Heart left ventricle (tissue), 16 donors: ENCODE measurements around the gene NANOS3. TPM values are rescaled to one million over a fixed set of nuclear protein-coding genes. Genes with fewer than 3 reads are reported as not detected.

Experiments
- ATAC-seq, 4 donors: fragments of 200-7000 bp; cut with Tn5 transposase; one replicate each; pipeline ENCODE4 v1.9.1; 2020 to 2022; ENCODE audit warnings: moderate library complexity in 4 of 4, mild to moderate bottlenecking in 3 of 4, moderate number of reproducible peaks in 1 of 4
- DNase-seq, 5 donors: peaks; one replicate each; pipeline ENCODE4 v3.0.0-alpha.2; 2020
- H3K27ac ChIP-seq, 12 donors: fragments of 200-600 bp; sonication (generic) in 4 of 12; one replicate each; pipeline versions ENCODE4 v1.5.0 to v1.8.0; 2016 to 2022; ENCODE audit warnings: mild to moderate bottlenecking in 2 of 12
- H3K27me3 ChIP-seq, 9 donors: fragments of 200-600 bp; sonication (generic) in 2 of 9; one replicate each; pipeline versions ENCODE4 v1.5.1 to v1.8.0; 2016 to 2022; ENCODE audit warnings: mild to moderate bottlenecking in 3 of 9
- H3K36me3 ChIP-seq, 9 donors: fragments of 200-600 bp; sonication (generic) in 2 of 9; one replicate each; pipeline versions ENCODE4 v1.5.0 to v1.8.0; 2018 to 2022; ENCODE audit warnings: mild to moderate bottlenecking in 2 of 9
- H3K4me1 ChIP-seq, 12 donors: fragments of 200-600 bp; sonication (generic) in 4 of 12; one replicate each; pipeline versions ENCODE4 v1.5.0 to v1.8.0; 2016 to 2022; ENCODE audit warnings: mild to moderate bottlenecking in 3 of 12
- H3K4me3 ChIP-seq, 12 donors: fragments of 200-600 bp; sonication (generic) in 4 of 12; one replicate each; pipeline versions ENCODE4 v1.5.0 to v1.8.0; 2017 to 2022; ENCODE audit warnings: mild to moderate bottlenecking in 9 of 12, moderate library complexity in 4 of 12
- H3K9me3 ChIP-seq, 12 donors: fragments of 200-600 bp; sonication (generic) in 4 of 12; one replicate each; pipeline versions ENCODE4 v1.5.0 to v1.8.0; 2016 to 2022; ENCODE audit warnings: mild to moderate bottlenecking in 1 of 12
- POLR2A ChIP-seq, 2 donors: fragments of 450-650 bp; IDR thresholded peaks; one replicate each; pipeline ENCODE4 v1.6.1; 2017; ENCODE audit warnings: antibody characterized with exemption in 2 of 2, mild to moderate bottlenecking in 2 of 2, moderate library complexity in 2 of 2
- WGBS, 4 donors: extraction: QIAGEN DNeasy Blood & Tissue Kit in 2 of 4; methylation state at CpG; one replicate each; pipeline versions ENCODE4 v1.1.5 to v1.1.7; 2013 to 2018; 5-methylcytosine and 5-hydroxymethylcytosine counted together
- intact Hi-C, 10 donors: fragments of 100-400 bp; cut with DNase I; formaldehyde crosslinking; loops; one replicate each; pipeline versions ENCODE4 v1.11.1 to v1.14.2; 2022
- polyA plus RNA-seq, 2 donors: library from polyadenylated mRNA; stranded (reverse); fragments of 200-250 nt; gene quantifications; one replicate each; pipeline ENCODE4 v1.2.3, GENCODE V29; 2013
- total RNA-seq, 9 donors: library from RNA; depleted of rRNA in 2 of 9; stranded (reverse); fragments of >200 nt in 2 of 9; fragmentation: NEBNext Ultra II Directional in 3 of 9; extraction: Animal tissue kit (Norgen Biotek cat#: 25700) in 3 of 9; gene quantifications; one replicate each; pipeline versions ENCODE4 v1.1.0 to v1.2.4, GENCODE V29; 2016 to 2023
- TF ChIP-seq, protein P1 (sequence below), 12 donors: fragments of 200-600 bp; sonication (generic) in 4 of 12; IDR thresholded peaks; one replicate each; pipeline versions ENCODE4 v1.5.0 to v1.8.0; 2018 to 2022; ENCODE audit warnings: antibody characterized with exemption in 12 of 12, mild to moderate bottlenecking in 5 of 12
- donor health status: ischemic (EF 13 %, LVEDD 7.1; RV severe dilation, severe dysfunction).
- donor health status: healthy with polysubstance abuse.
- donor health status: DM: no; HTN: yes; CAD: no.
- donor health status: DM: no; HTN: no; CAD: no.
- donor health status: ischemic (EF 25% LVEDD 6.9; RV normal size, moderate dysfunction).
- donor health status: ischemic (EF 25% LVEDD 5.7; RV mildly dilated, moderate dysfunction).
- donor health status: healthy.
- donor health status: DM: yes; HTN: yes; CAD: no.
- donor health status: ischemic (EF 35%, LVEDD 5.7; RV mildly dilated, moderate dysfunction).
- donor health status: nonischemic (EF 11% LVEDD 7.7; RV severe dilation, severe dysfunction).
- donor health status: DM: yes; HTN: yes; CAD: no.
- donor health status: PGD.
- donor health status: ischemic (EF 29% LVEDD 5.4; RV normal size, mild dysfunction).
- donor health status: nonischemic (EF 23%, LVEDD 6.1; RV moderate dilation, normal function).

NANOS3 gene
- total and polyA plus RNA-seq, 11 donors, result 0.36 to 1.7 (median 1.1) TPM; not detected in 5

DNA sequence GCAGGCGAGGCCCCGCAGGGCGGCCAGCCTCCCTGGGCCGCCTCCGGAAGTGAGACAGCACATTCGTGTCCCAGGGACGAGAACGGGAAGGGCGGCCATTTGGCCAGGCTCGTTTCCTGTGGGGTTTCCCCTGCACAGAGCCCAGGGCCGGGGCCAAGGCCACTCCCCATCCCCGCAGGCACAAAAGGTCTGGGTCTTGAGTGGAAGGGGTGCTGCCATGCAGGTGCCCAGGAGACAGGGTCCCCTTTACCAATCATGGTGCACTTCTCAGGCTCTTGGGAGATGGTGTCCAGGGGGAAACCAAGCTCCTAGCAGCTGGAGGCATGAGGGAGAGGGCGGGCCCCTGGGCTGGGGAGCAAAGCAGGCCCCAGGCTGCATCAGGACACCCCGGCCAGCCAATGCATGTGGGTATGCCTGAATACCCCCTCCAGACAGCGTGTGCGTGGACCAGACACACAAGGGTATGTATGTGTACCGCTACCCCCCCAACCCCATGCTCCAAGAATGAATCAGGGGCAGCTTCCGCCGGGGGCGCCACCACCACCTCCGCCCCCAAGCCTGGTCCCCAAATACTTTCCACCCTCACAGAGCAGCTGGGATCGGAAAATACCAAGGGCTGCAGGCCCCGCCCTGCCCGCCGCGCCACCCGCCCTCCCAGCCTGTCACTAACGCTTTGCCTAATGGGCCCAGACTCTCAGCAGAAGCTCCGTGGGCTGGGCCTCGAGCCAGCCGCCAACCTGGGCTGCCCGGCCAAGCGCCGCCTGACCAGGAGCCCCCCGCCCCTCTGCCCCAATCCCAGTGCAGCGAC lies 37.6 kb upstream of the NANOS3 start:
- peak; percentile 58 to 77 (median 72) for ATAC-seq
- 0 to 2% (median 1%) methylated on average over 14 to 36 of the region's 36 CpGs for WGBS, 4 donors
- H3K9me3 ChIP-seq, result no peaks in the 10 kb centered on the region
- TF ChIP-seq, protein P1, sequence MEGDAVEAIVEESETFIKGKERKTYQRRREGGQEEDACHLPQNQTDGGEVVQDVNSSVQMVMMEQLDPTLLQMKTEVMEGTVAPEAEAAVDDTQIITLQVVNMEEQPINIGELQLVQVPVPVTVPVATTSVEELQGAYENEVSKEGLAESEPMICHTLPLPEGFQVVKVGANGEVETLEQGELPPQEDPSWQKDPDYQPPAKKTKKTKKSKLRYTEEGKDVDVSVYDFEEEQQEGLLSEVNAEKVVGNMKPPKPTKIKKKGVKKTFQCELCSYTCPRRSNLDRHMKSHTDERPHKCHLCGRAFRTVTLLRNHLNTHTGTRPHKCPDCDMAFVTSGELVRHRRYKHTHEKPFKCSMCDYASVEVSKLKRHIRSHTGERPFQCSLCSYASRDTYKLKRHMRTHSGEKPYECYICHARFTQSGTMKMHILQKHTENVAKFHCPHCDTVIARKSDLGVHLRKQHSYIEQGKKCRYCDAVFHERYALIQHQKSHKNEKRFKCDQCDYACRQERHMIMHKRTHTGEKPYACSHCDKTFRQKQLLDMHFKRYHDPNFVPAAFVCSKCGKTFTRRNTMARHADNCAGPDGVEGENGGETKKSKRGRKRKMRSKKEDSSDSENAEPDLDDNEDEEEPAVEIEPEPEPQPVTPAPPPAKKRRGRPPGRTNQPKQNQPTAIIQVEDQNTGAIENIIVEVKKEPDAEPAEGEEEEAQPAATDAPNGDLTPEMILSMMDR (IDR thresholded peaks at IDR 0.05), result peak in 3 of 12 donors; percentile 8 to 16 (median 8)
- peak; percentile 32 to 42 for TF ChIP-seq POLR2A (IDR thresholded peaks at IDR 0.05)
- peak overlapping the region; percentile 99 to 100 (median 100) for H3K27ac ChIP-seq
- peak overlapping the region; percentile 72 to 99 (median 96) for H3K4me3 ChIP-seq
- H3K4me1 ChIP-seq, result peaks cover 27 to 75% (median 56%) of the 10 kb centered on the region in 12 donors
- H3K27me3 ChIP-seq, result no peaks in the 10 kb centered on the region
- DNase-seq, result peak; percentile 93 to 97 (median 96)
- peaks cover 0 to 46% (median 33%) of the 10 kb centered on the region in 9 donors for H3K36me3 ChIP-seq
- intact Hi-C loops, result loop anchor here in 3 of 10 donors (1.0 to 5.0 kb wide), 4 partner anchors 8 to 42 kb away; partner anchors contain the start of gene ZSWIM4 (in 2 of the 3)

DNA sequence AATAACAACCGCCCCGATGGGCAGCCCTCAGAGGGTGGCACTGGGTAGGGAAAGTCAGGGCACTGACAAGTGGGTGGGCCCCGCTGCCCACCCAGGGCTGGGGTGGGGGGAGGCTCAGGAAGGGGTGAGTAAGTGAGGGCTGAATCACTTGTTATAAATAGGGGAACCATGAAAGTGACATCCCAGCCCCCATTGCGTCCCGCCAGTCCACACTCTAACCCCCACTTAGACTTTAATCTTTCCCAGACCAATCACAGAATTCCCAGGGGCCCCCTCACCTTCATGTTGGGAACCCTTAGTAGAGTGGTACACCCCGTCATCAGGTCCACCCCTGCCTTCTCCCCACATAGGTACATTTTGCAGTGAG lies 37.0 kb upstream of the NANOS3 start:
- H3K4me3 ChIP-seq, result peak overlapping the region; percentile 72 to 99 (median 96)
- H3K36me3 ChIP-seq, result peaks cover 0 to 40% (median 27%) of the 10 kb centered on the region in 9 donors
- peak overlapping the region; percentile 99 to 100 (median 100) for H3K27ac ChIP-seq
- intact Hi-C loops, result loop anchor here in 5 of 10 donors (1.0 to 10.0 kb wide), 6 partner anchors 7 to 688 kb away; partner anchors contain the start of genes IER2 (in 2 of the 5), STX10 (in 2 of the 5) and ZSWIM4 (in 2 of the 5)
- peaks cover 25 to 74% (median 50%) of the 10 kb centered on the region in 12 donors for H3K4me1 ChIP-seq
- ATAC-seq, result peak in 3 of 4 donors; percentile 4 to 24 (median 18)
- H3K27me3 ChIP-seq, result no peaks in the 10 kb centered on the region
- 0 to 2% (median 1%) methylated on average over 6 of the region's 6 CpGs for WGBS, 4 donors
- DNase-seq, result no peak
- H3K9me3 ChIP-seq, result no peaks in the 10 kb centered on the region
- TF ChIP-seq, protein P1 (IDR thresholded peaks at IDR 0.05), result no peak
- no peak for TF ChIP-seq POLR2A (IDR thresholded peaks at IDR 0.05)

DNA sequence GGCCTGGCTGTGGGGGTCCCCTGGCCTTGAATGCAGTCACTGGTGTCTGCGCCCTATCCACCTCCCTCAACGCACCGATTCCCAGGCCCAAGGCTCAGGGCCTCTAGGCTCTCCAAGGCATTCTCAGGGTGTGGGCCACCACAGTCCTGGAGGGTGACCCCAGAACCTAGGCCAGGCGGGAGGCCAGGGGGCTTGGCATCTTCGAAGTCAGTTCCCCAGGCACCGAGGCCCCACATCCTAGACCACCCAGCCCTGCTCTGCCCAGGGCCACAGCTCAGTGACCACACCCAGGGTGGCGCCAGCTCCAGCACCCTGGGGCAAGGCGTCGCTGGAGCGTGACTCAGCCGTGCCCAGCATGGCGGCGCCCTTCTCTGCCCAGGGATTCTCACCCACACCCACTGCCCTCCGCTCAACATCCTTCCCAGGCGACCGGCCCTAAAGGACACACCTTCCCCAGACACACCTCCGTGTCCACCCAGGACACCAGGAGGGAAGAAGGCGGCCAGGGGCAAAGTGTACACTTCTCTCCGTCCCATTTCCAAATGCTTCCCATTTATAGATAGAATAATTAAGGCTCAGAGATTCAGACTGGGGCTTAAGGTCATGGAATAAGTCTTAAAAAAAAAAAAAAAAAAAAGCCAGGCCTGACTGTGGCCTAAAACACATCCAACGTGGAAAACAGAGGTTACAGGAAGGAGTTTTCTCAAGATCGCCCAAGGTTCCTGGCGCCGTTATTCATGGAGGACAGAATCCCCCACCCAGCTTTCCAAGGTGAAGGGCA lies 36.4 kb upstream of the NANOS3 start:
- TF ChIP-seq POLR2A (IDR thresholded peaks at IDR 0.05), result peak in 1 of 2 donors; percentile 38
- TF ChIP-seq, protein P1 (IDR thresholded peaks at IDR 0.05), result peak in 1 of 12 donors; percentile 10
- peak overlapping the region; percentile 99 to 100 (median 100) for H3K27ac ChIP-seq
- 11 to 33% (median 19%) methylated on average over 19 to 23 of the region's 23 CpGs for WGBS, 4 donors
- H3K4me1 ChIP-seq, result peaks cover 25 to 74% (median 46%) of the 10 kb centered on the region in 12 donors
- H3K27me3 ChIP-seq, result no peaks in the 10 kb centered on the region
- peak overlapping the region; percentile 72 to 99 (median 96) for H3K4me3 ChIP-seq
- DNase-seq, result peak in 4 of 5 donors; percentile 60 to 85 (median 77)
- intact Hi-C loops, result loop anchor here in 2 of 10 donors (1.0 to 10.0 kb wide), 3 partner anchors 20 to 688 kb away; partner anchors contain the start of genes IER2 (in 2 of the 2) and STX10 (in 2 of the 2)
- H3K9me3 ChIP-seq, result no peaks in the 10 kb centered on the region
- H3K36me3 ChIP-seq, result peaks cover 0 to 34% (median 21%) of the 10 kb centered on the region in 9 donors
- ATAC-seq, result peak; percentile 6 to 29 (median 18)
